Ovary (tissue), 9 donors: Measurements from ENCODE around the gene MAPK8. TPM values are rescaled to one million over a fixed set of nuclear protein-coding genes. Genes with fewer than 3 reads are reported as not detected.

Source experiments
- DNase-seq, 5 donors: peaks; one replicate each; pipeline ENCODE4 v3.0.0-alpha.2; 2019 to 2020
- H3K27ac ChIP-seq, 2 donors: fragments of 200-600 bp; one replicate each; pipeline versions ENCODE4 v1.5.1 to v1.8.0; 2019 to 2022
- H3K27me3 ChIP-seq: fragments of 200-600 bp; one replicate; pipeline ENCODE4 v1.8.0; 2022
- H3K36me3 ChIP-seq: fragments of 200-600 bp; sonication (generic); one replicate; pipeline ENCODE4 v1.5.1; 2019
- H3K4me1 ChIP-seq: one replicate; pipeline ENCODE4 v1.8.1; 2013; ENCODE audit warnings: mild to moderate bottlenecking, moderate library complexity; ENCODE audit not compliant: insufficient read depth
- H3K4me3 ChIP-seq: fragments of 200-600 bp; sonication (generic); one replicate; pipeline ENCODE4 v1.5.1; 2017
- H3K9me3 ChIP-seq, 2 donors: fragments of 200-600 bp in 1 of 2; sonication (generic) in 1 of 2; one replicate each; pipeline versions ENCODE4 v1.5.1 to v1.8.1; 2013 to 2019; ENCODE audit warnings: mild to moderate bottlenecking in 1 of 2, moderate library complexity in 1 of 2
- EP300 ChIP-seq: sonication (generic); formaldehyde crosslinking; IDR thresholded peaks from one replicate; pipeline ENCODE4 v1.6.1; 2017; ENCODE audit warnings: antibody characterized with exemption
- POLR2A ChIP-seq: fragments of 450-650 bp; IDR thresholded peaks from one replicate; pipeline ENCODE4 v1.6.1; 2017; ENCODE audit warnings: antibody characterized with exemption, mild to moderate bottlenecking, moderate library complexity
- WGBS, 3 donors: extraction: QIAGEN DNeasy Blood & Tissue Kit in 1 of 3; methylation state at CpG; one replicate each; pipeline versions ENCODE4 v1.1.5 to v1.1.7; 2013 to 2017; 5-methylcytosine and 5-hydroxymethylcytosine counted together
- intact Hi-C, 4 donors: fragments of 100-400 bp; cut with DNase I; formaldehyde crosslinking; loops; one replicate each; pipeline versions ENCODE4 v1.11.0 to v1.15.1; 2022 to 2023
- polyA plus RNA-seq, 2 donors: library from polyadenylated mRNA; stranded (reverse); fragments of 200-250 nt in 1 of 2; fragments of 350-450 nt in 1 of 2; fragmentation: Illumina TruSeq in 1 of 2; extraction: RNeasy Lipid Tissue Mini Kit (QIAGEN cat#74804) in 1 of 2; gene quantifications; one replicate each; pipeline ENCODE4 v1.2.3, GENCODE V29; 2013 to 2014
- total RNA-seq, 7 donors: library from RNA; depleted of rRNA in 2 of 7; stranded (reverse); fragments of >200 nt in 2 of 7; fragmentation: NEBNext Ultra II Directional in 3 of 7; extraction: Animal tissue kit (Norgen Biotek cat#: 25700) in 3 of 7; gene quantifications; one replicate each; pipeline versions ENCODE4 v1.1.0 to v1.2.4, GENCODE V29; 2016 to 2023
- TF ChIP-seq, protein P1 (sequence below), 3 donors: fragments of 450-650 bp in 2 of 3; fragments of 200-600 bp in 1 of 3; IDR thresholded peaks; one replicate each; pipeline versions ENCODE4 v1.5.1 to v1.8.0; 2016 to 2022; ENCODE audit warnings: antibody characterized with exemption in 3 of 3, mild to moderate bottlenecking in 1 of 3
- donor health status: DM: no; HTN: no; CAD: no; lungs with moderate emphysema.
- donor health status: DM: no; HTN: no; CAD: no.
- donor health status: Bipolar disorder and iron deficiency.
- donor health status: DM: yes; HTN: yes; CAD: no.
- donor health status: DM: no; HTN: no; CAD: no.
- donor health status: DM: yes; HTN: yes; CAD: no.

MAPK8 gene
- total and polyA plus RNA-seq, 9 donors = 21.9 to 110 (median 68.6) TPM

DNA sequence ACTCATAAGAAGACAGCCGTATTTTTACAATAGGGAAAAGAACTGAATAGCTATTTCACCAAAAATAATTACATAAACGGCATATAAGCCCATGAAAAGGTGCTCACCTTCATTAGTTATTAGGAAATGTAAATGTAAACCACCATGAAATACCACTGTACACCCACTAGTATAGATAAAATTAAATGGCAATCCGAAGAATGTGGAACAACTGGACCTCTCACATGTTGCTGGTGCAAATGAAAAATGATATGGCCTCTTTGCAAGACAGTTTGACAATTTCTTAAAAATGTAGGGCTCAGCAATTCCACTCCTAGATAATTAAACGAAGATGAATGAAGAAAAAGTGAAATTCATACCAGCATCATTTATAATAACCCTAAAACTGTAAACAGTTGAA, 91.8 kb downstream of the MAPK8 start:
- Histone ChIP-seq H3K27ac (no peak overlapping the region), H3K36me3 (no peaks in the 10 kb centered on the region), H3K9me3 (no peaks in the 10 kb centered on the region), H3K4me1 (peaks cover 6% of the 10 kb centered on the region), H3K4me3 (no peak overlapping the region), H3K27me3 (no peaks in the 10 kb centered on the region)
- no peak for DNase-seq
- WGBS, 3 donors = 78 to 88% (median 86%) methylated on average over 4 of the region's 4 CpGs
- intact Hi-C loops = no loop called here
- TF ChIP-seq POLR2A (no peak), EP300 (no peak)
- TF ChIP-seq, protein P1, sequence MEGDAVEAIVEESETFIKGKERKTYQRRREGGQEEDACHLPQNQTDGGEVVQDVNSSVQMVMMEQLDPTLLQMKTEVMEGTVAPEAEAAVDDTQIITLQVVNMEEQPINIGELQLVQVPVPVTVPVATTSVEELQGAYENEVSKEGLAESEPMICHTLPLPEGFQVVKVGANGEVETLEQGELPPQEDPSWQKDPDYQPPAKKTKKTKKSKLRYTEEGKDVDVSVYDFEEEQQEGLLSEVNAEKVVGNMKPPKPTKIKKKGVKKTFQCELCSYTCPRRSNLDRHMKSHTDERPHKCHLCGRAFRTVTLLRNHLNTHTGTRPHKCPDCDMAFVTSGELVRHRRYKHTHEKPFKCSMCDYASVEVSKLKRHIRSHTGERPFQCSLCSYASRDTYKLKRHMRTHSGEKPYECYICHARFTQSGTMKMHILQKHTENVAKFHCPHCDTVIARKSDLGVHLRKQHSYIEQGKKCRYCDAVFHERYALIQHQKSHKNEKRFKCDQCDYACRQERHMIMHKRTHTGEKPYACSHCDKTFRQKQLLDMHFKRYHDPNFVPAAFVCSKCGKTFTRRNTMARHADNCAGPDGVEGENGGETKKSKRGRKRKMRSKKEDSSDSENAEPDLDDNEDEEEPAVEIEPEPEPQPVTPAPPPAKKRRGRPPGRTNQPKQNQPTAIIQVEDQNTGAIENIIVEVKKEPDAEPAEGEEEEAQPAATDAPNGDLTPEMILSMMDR (IDR thresholded peaks at IDR 0.05) = no peak

DNA sequence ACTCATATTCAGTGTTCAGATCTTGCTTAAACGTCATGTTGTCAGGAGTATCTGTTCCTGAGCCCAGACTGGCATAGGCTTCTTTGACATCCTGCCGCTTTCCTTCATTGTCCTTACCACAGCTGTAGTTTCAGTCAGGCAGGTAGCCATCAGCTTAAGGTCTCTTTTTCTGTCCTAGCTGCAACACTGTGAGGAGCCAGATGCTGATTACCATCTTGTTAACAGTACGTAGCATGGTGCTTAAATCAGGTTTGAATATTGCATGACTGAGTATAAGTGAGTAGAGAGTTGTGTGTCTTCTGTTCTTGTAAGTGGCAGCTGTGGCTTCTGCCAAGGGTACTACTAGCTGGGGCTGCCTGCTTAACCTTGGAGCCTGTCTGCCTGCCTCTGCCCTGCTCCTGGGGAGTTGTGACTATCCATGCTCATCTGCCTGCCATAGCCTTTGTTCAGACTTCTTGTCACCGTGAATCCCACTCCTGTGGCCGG, 92.6 kb downstream of the MAPK8 start:
- TF ChIP-seq EP300 = no peak
- TF ChIP-seq POLR2A = no peak
- TF ChIP-seq, protein P1 (IDR thresholded peaks at IDR 0.05) = no peak
- intact Hi-C loops = no loop called here
- 84 to 93% (median 91%) methylated on average over 5 of the region's 5 CpGs for WGBS, 3 donors

DNA sequence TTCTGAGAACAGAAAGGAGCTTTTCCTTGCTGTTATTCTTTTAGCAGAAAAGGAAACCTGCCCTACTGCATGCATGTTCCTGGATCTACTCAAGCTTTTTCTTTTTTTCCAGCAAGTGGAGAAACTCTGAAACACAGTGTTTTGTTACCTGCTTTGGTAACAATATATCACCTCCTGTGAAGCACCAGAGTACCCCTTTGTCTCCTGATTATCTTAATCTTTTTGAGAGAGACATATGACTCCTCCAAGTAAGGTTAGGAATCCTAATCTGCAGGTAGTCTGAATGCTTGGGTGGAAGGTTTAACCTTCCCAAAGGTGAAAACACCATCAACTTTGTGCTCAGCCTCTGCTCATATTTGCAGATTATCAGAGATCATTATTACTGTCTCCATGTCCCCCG, 93.1 kb downstream of the MAPK8 start:
- WGBS, 3 donors = 95 to 98% (median 97%) methylated on average over 1 of the region's 1 CpG
- no peaks in the 10 kb centered on the region for H3K36me3 ChIP-seq
- H3K9me3 ChIP-seq = no peaks in the 10 kb centered on the region
- H3K4me3 ChIP-seq = no peak overlapping the region
- H3K27me3 ChIP-seq = no peaks in the 10 kb centered on the region
- DNase-seq = no peak
- intact Hi-C loops = no loop called here
- H3K27ac ChIP-seq = no peak overlapping the region
- TF ChIP-seq EP300 = no peak
- TF ChIP-seq, protein P1 (IDR thresholded peaks at IDR 0.05) = no peak
- TF ChIP-seq POLR2A = no peak
- peaks cover 6% of the 10 kb centered on the region for H3K4me1 ChIP-seq

More for the DNA sequence above, 92.6 kb downstream of the MAPK8 start:
- peaks cover 6% of the 10 kb centered on the region for H3K4me1 ChIP-seq
- no peaks in the 10 kb centered on the region for H3K27me3 ChIP-seq
- no peaks in the 10 kb centered on the region for H3K9me3 ChIP-seq
- H3K4me3 ChIP-seq = no peak overlapping the region
- no peak for DNase-seq
- H3K27ac ChIP-seq = no peak overlapping the region
- H3K36me3 ChIP-seq = no peaks in the 10 kb centered on the region

DNA sequence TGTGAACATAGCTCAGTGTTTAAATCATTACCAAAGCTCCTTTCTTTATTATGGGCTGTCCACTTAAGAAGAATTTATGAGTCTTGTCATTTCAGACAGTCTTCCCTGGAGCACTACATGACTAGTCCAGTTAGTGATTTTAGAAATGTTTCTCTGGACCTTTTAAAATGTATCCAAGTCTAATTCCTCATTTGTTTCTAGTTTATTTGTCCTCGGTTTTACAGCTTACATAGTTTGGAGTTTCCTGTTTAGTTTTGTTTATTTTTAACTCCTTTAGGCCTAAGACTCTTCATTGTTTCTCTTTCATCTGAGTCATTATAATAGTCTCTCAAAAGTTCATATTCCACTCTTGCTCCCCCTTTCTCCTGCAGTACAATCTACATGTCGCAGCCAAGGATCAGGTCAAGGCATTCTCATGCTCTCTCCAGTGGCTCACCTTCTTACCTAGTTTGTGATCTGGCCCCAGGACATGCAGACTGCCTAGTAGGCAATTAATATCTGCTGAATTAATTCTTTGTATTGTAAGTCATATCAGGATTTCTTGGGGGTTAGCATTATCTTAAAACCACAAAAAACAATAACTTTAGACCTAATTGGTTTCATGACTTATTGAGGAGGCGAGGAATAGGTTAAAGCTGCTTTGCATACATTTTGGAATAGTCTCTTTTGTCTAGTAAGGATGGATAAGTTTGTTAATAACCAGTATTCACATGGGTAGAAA, 93.8 kb downstream of the MAPK8 start:
- no peaks in the 10 kb centered on the region for H3K27me3 ChIP-seq
- peaks cover 6% of the 10 kb centered on the region for H3K4me1 ChIP-seq
- no peak for DNase-seq
- H3K4me3 ChIP-seq = no peak overlapping the region
- intact Hi-C loops = no loop called here
- WGBS, 3 donors = 41 to 67% (median 66%) methylated on average over 3 of the region's 3 CpGs
- H3K9me3 ChIP-seq = no peaks in the 10 kb centered on the region
- H3K36me3 ChIP-seq = no peaks in the 10 kb centered on the region
- H3K27ac ChIP-seq = no peak overlapping the region
- TF ChIP-seq POLR2A = no peak
- TF ChIP-seq EP300 = no peak
- TF ChIP-seq, protein P1 (IDR thresholded peaks at IDR 0.05) = no peak
